ENCODE results near the gene ATP2B3.

ATP2B3 gene

DNA sequence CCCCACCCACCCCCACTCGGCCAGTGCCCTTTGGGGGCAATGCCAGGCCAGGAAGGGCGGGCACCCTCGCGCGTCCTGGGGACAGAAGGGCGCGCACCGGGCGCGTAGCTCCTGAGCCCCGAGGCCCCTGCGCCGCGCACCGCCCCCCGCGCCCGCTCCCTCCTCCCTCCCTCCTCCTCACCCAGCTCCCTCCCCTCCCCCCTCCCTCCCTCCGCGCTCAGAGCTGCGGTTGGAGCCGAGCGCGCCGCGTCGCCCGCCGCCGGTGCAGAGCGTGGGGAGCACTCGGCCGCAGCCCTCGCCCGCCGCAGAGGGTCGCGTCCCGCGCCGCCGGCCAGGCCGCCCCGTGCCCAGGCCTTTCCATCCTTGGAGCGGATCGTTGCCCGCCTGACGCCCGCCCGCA lies at the start of gene ATP2B3:
Gene ATP2B3, plus strand, starts transcription at position 220 of the 400 bp plus-strand sequence. CDS start 18,606 bp downstream, outside the sequence.
- no peak for TF ChIP-seq ELF4 (IDR thresholded peaks at IDR 0.05)
- no peak for TF ChIP-seq FOXA1 (IDR thresholded peaks at IDR 0.05)
- no peak for TF ChIP-seq HDGF (IDR thresholded peaks at IDR 0.05; ENCODE audit: borderline replicate concordance)
- no peak for TF ChIP-seq TARDBP (IDR thresholded peaks at IDR 0.05)
- TF ChIP-seq FOXK2 (IDR thresholded peaks at IDR 0.05) = no peak
- no peak for TF ChIP-seq ARNT (IDR thresholded peaks at IDR 0.05)
- TF ChIP-seq CTBP1 (IDR thresholded peaks at IDR 0.05; ENCODE audit: borderline replicate concordance) = no peak
- TF ChIP-seq LEF1 (IDR thresholded peaks at IDR 0.05; ENCODE audit: borderline replicate concordance) = no peak
- no peak for TF ChIP-seq L3MBTL2 (conservative IDR thresholded peaks at IDR 0.05)
- ChIA-PET POLR2A (no interaction called here), CTCF (no interaction called here)
- DNase-seq (ENCODE audit: extremely low spot score) = no peak

DNA sequence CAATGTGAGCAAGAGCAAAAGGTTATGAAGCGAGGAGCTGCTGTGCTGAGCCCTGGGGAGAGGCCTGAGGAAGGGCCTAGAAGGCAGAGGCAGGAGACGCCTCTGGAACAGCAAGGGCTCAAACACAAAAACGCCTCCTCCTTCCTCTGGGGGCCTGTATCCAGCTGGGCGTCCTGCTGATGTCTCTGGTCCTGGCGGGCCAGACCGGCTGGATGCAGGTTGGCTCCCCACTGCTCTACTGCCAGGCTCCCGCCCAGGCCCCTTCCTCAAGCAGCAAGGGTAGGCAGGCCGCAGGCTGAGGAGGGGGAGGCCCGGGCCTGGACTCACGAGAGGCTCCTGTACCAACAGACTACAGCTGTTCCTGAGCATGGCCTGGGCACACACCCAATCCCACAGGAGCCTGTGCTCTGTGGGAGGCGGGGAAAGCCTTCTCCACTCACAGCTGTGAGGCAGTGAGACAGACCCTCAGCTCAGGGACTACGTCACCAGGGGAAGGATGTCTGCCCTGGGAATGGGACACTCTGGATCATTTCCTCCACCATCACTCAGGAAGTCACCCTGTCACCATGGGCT lies 49.3 kb upstream of the ATP2B3 start:
- ChIA-PET POLR2A (no interaction called here), CTCF (no interaction called here)
- TF ChIP-seq FOXM1 (IDR thresholded peaks at IDR 0.05; ENCODE audit: borderline replicate concordance) (no peak), L3MBTL2 (conservative IDR thresholded peaks at IDR 0.05) (no peak), ZNF384 (IDR thresholded peaks at IDR 0.05) (no peak), LEF1 (IDR thresholded peaks at IDR 0.05; ENCODE audit: borderline replicate concordance) (no peak), BHLHE40 (IDR thresholded peaks at IDR 0.05; ENCODE audit: borderline replicate concordance) (no peak), CTBP1 (IDR thresholded peaks at IDR 0.05; ENCODE audit: borderline replicate concordance) (no peak), SUZ12 (IDR thresholded peaks at IDR 0.05) (no peak), HDGF (IDR thresholded peaks at IDR 0.05; ENCODE audit: borderline replicate concordance) (no peak)
- no peak for DNase-seq (ENCODE audit: extremely low spot score)

DNA sequence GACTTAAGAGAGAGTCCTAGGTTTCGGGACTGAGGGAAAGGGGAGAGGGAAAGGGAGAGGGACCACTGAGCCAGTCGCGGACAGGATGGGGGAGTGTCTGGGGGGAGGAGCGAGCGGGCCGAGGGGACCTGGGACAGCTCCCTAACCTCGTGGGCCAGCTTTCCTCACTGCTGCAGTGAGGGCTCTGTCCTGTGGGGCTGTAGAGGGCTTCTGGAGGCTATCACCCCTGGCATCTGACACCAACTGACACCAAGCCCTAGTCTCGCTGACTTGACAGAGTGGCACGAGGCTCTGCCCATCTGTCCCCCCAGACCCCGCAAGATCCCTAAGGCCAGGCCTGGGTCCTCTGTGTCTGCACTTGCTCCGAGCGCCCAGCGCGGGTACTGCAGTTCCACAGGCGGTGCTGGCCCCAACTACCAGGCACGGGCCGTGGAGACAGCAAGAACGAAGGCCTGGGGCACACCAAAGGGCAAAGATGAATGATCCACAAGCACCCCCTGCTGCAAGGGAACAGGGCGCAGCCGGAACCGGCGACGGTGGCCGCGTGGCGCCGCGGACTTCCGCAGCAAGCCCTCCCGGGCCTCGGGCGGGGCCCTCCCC lies 47.5 kb upstream of the ATP2B3 start:
- POLR2A ChIA-PET = interaction anchor here (0.6 kb wide), 1 partner anchor 9 kb away, joined by 3 read pairs; no protein-coding TSS in a partner anchor

DNA sequence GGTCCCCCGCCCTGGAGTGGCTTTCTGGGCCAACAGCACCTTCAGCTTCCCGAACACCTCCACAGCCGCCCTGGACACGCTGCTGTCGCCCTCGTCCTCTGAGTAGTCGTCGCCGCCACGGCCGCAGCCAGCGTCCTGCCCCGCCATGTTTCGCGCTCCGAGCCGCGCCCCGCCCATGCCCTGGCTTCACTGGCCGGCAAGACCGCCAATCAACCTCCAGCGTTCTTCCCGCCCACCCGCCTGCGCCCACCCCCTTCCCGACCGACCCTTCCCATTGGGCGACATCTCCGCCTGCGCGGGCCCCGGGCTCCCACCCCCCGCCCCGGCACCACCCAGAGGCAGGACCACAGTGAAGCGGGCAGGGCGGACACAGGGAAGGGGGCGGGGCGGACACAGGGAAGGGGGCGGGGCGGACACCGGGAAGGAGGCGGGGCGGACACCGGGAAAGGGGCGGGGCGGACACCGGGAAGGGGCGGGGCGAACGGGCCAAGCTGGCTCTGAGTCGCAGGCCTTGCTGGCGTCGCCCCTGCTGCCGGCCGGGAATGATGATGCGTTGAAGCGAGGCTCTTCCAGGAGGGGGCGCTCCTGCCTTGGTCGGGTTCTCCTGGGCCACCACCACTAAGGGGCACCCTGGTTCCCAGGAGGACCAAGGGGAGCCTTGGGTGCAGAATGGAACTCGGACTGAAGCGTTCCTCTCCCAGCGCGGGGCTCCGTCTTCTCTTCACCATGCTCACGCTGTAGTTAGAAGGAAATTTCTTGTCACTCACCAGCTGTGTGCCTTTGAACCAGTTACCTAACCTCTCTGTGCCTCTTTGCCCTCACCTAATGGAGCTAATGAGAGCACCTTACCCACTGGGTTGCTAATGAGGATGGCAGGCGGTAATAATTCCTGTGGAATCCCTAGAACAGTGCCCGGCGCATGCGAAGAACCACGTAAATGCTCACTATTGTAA lies 46.8 kb upstream of the ATP2B3 start, which contains the start of gene HAUS7:
Gene HAUS7, minus strand, starts transcription at position 166 of the 953 bp plus-strand sequence. Its CDS starts 19 bp downstream, at position 147.
- peak; percentile 97 for DNase-seq (ENCODE audit: extremely low spot score)
- ChIA-PET POLR2A (no interaction called here), CTCF (interaction anchor here (0.8 to 3.2 kb wide), 6 partner anchors 9 to 41 kb away, joined by 4 to 17 read pairs (median 5); no protein-coding TSS in a partner anchor)
- TF ChIP-seq FOXA1 (IDR thresholded peaks at IDR 0.05) = no peak
- peak; percentile 81 for TF ChIP-seq L3MBTL2 (conservative IDR thresholded peaks at IDR 0.05)
- TF ChIP-seq, protein P1, sequence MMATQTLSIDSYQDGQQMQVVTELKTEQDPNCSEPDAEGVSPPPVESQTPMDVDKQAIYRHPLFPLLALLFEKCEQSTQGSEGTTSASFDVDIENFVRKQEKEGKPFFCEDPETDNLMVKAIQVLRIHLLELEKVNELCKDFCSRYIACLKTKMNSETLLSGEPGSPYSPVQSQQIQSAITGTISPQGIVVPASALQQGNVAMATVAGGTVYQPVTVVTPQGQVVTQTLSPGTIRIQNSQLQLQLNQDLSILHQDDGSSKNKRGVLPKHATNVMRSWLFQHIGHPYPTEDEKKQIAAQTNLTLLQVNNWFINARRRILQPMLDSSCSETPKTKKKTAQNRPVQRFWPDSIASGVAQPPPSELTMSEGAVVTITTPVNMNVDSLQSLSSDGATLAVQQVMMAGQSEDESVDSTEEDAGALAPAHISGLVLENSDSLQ (IDR thresholded peaks at IDR 0.05) = peak; percentile 98

More for the DNA sequence above, 47.5 kb upstream of the ATP2B3 start:
- TF ChIP-seq ELF4 (IDR thresholded peaks at IDR 0.05) = no peak
- no peak for TF ChIP-seq FOXM1 (IDR thresholded peaks at IDR 0.05; ENCODE audit: borderline replicate concordance)
- no peak for TF ChIP-seq ZNF384 (IDR thresholded peaks at IDR 0.05)
- TF ChIP-seq FOXA1 (IDR thresholded peaks at IDR 0.05) = no peak
- TF ChIP-seq NFRKB (IDR thresholded peaks at IDR 0.05) = no peak
- TF ChIP-seq SUZ12 (IDR thresholded peaks at IDR 0.05) = no peak
- TF ChIP-seq CTBP1 (IDR thresholded peaks at IDR 0.05; ENCODE audit: borderline replicate concordance) = no peak
- no peak for TF ChIP-seq SP1 (IDR thresholded peaks at IDR 0.05)
- no peak for TF ChIP-seq L3MBTL2 (conservative IDR thresholded peaks at IDR 0.05)
- no peak for TF ChIP-seq HDGF (IDR thresholded peaks at IDR 0.05; ENCODE audit: borderline replicate concordance)
- no peak for TF ChIP-seq BHLHE40 (IDR thresholded peaks at IDR 0.05; ENCODE audit: borderline replicate concordance)
- TF ChIP-seq, protein P1 (IDR thresholded peaks at IDR 0.05) = no peak
- no peak for TF ChIP-seq FOXK2 (IDR thresholded peaks at IDR 0.05)
- no peak for TF ChIP-seq LEF1 (IDR thresholded peaks at IDR 0.05; ENCODE audit: borderline replicate concordance)
- TF ChIP-seq TARDBP (IDR thresholded peaks at IDR 0.05) = no peak
- no peak for TF ChIP-seq ARNT (IDR thresholded peaks at IDR 0.05)
- CTCF ChIA-PET = interaction anchor here (0.8 to 3.2 kb wide), 5 partner anchors 9 to 41 kb away, joined by 4 to 17 read pairs (median 5); no protein-coding TSS in a partner anchor
- peak; percentile 41 for DNase-seq (ENCODE audit: extremely low spot score)

DNA sequence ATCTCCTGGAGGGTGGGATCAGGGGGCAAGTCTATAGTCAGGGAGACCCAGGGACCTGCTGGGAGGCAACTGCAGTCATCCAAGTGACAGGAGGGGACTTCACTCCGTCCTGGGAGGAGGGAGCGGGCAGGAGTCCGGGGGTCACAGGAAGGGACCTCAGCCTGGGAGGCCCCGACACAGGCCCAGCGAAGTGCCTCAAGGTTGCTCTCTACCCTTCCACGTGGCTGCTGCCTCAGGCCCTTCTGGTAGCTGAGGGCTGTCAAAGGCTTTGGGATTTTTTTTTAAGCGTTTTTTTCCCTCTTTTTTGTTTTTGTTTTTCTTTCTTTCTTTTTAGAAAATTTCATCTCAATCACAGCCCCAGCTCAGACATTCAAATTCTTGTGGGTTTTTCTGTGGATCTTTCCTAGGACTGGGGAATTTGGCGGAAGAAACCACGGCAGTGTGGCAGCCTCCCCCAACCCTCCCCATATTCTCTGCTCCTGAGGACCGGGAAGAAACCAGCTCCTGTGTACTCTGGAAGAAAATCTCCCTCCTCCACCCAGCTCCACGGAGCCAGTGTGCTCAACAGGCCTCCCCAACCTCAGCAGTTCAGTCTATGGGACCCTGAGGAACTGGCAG lies 45.7 kb upstream of the ATP2B3 start:
- POLR2A ChIA-PET = no interaction called here
- no peak for DNase-seq (ENCODE audit: extremely low spot score)
- CTCF ChIA-PET = interaction anchor here (0.6 to 3.2 kb wide), 6 partner anchors 11 to 134 kb away, joined by 3 to 17 read pairs (median 4); no protein-coding TSS in a partner anchor
- TF ChIP-seq ARNT (IDR thresholded peaks at IDR 0.05) (no peak), TARDBP (IDR thresholded peaks at IDR 0.05) (no peak), SUZ12 (IDR thresholded peaks at IDR 0.05) (no peak), FOXA1 (IDR thresholded peaks at IDR 0.05) (no peak), ZNF384 (IDR thresholded peaks at IDR 0.05) (no peak), SP1 (IDR thresholded peaks at IDR 0.05) (no peak), HDGF (IDR thresholded peaks at IDR 0.05; ENCODE audit: borderline replicate concordance) (no peak), L3MBTL2 (conservative IDR thresholded peaks at IDR 0.05) (no peak)
- TF ChIP-seq, protein P1 (IDR thresholded peaks at IDR 0.05) = no peak
